HUES6 (cell line): Measurements from ENCODE around the gene CHID1.

ENCODE experiments used
- H3K27ac ChIP-seq: 2 replicates; pipeline ENCODE4 v1.7.0; 2013; ENCODE audit warnings: low read depth, mild to moderate bottlenecking, low read length, inconsistent platforms
- H3K27me3 ChIP-seq: 2 replicates; pipeline ENCODE4 v1.6.1; 2013; ENCODE audit warnings: low read length; ENCODE audit not compliant: control insufficient read depth, insufficient read depth
- H3K36me3 ChIP-seq: 2 replicates; pipeline ENCODE4 v1.6.1; 2013; ENCODE audit warnings: low read length; ENCODE audit not compliant: control insufficient read depth, insufficient read depth
- H3K4me1 ChIP-seq: 2 replicates; pipeline ENCODE4 v1.6.1; 2013; ENCODE audit warnings: low read length; ENCODE audit not compliant: control insufficient read depth, insufficient read depth
- H3K4me3 ChIP-seq: 2 replicates; pipeline ENCODE4 v1.5.1; 2013; ENCODE audit warnings: low read depth, low read length
- H3K9ac ChIP-seq: one replicate; pipeline ENCODE4 v1.6.1; 2013; ENCODE audit warnings: mild to moderate bottlenecking, low read length
- H3K9me3 ChIP-seq: 2 replicates; pipeline ENCODE4 v1.6.1; 2013; ENCODE audit warnings: low read depth, low read length; ENCODE audit not compliant: control insufficient read depth, insufficient read depth

CHID1 gene

DNA sequence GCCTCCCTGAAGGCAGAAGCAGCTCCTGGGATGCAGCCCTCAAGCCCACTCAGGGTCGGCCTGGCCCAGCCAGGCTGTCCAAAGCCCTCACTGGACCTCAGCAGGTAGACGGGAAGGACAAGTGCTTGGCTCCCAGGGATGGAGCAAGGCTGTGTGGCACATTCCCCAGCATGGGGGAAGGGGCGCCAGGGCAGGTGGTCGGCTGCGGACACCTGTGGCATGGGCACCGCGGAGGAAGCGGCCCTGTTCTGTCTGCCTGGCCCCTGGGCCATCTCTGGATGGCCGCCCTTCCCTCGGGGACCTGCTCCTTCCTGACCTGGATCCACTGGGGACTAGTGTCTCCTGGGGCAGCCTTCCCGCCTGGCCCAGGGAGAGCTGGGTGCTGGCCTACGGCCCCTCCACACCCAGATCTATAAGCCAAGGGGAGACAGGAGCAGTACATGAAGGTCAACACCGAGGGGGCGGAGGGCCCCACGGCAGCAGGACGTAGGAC, 26.0 kb downstream of the CHID1 start:
- no peaks in the 10 kb centered on the region for H3K27me3 ChIP-seq
- H3K27ac ChIP-seq: no peak overlapping the region
- no peak overlapping the region for H3K4me3 ChIP-seq
- peaks cover 55% of the 10 kb centered on the region for H3K36me3 ChIP-seq
- H3K9ac ChIP-seq: no peak overlapping the region
- H3K4me1 ChIP-seq: no peaks in the 10 kb centered on the region
- no peaks in the 10 kb centered on the region for H3K9me3 ChIP-seq

DNA sequence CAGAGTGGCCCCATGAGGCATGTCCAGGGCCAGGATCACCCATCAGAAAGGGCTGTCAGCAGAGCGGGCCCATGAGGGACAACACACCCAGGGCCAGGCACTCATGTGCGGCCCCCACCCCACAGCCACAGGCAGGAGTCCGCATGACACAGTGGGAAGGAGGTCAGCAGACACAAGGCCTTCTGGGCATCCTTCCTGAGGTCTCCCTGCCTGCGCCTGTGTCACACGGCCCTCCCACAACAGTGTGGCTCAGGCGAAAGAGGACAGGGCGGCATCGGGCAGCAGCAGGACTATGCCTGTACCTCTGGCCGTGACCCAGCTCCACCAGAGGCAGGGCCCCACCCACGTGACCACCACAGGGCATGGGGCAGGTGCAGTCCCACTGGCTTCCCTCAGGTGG, 27.1 kb downstream of the CHID1 start:
- Histone ChIP-seq H3K9ac (no peak overlapping the region), H3K4me1 (no peaks in the 10 kb centered on the region), H3K4me3 (no peak overlapping the region), H3K36me3 (peaks cover 61% of the 10 kb centered on the region), H3K27me3 (no peaks in the 10 kb centered on the region), H3K9me3 (no peaks in the 10 kb centered on the region), H3K27ac (no peak overlapping the region)

GRCh38 chr11:882596-882995, 28.0 kb downstream of the CHID1 start:
- Histone ChIP-seq H3K4me3 (no peak overlapping the region), H3K9me3 (no peaks in the 10 kb centered on the region), H3K27me3 (no peaks in the 10 kb centered on the region), H3K36me3 (peaks cover 52% of the 10 kb centered on the region), H3K9ac (no peak overlapping the region), H3K27ac (no peak overlapping the region), H3K4me1 (no peaks in the 10 kb centered on the region)

- Histone ChIP-seq H3K4me1 (no peaks in the 10 kb centered on the region), H3K27ac (no peak overlapping the region)
Measured at GRCh38 chr11:880447-880846, 30.2 kb downstream of the CHID1 start.

DNA sequence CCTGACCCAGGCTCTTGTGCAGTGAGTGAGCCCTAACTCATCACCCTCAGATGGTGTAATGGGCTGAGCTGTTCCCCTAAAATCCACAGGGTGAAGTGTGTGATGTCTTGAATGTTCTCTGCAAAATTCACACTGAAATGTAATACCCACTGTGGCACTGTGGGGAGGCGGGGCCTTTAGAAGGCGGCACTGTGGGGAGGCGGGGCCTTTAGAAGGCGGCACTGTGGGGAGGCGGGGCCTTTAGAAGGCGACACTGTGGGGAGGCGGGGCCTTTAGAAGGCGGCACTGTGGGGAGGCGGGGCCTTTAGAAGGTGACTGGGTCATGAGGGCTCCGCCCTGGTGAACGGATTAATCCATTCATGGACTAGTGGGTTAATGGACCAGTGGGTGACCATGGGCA, 33.0 kb downstream of the CHID1 start:
- Histone ChIP-seq H3K4me1 (no peaks in the 10 kb centered on the region), H3K27me3 (no peaks in the 10 kb centered on the region), H3K36me3 (peaks cover 52% of the 10 kb centered on the region), H3K9ac (no peak overlapping the region), H3K9me3 (no peaks in the 10 kb centered on the region), H3K27ac (no peak overlapping the region), H3K4me3 (no peak overlapping the region)

More at GRCh38 chr11:880447-880846, 30.2 kb downstream of the CHID1 start:
- H3K9ac ChIP-seq: no peak overlapping the region
- no peak overlapping the region for H3K4me3 ChIP-seq
- H3K9me3 ChIP-seq: no peaks in the 10 kb centered on the region
- H3K27me3 ChIP-seq: no peaks in the 10 kb centered on the region
- peaks cover 52% of the 10 kb centered on the region for H3K36me3 ChIP-seq

- Histone ChIP-seq H3K27ac (no peak overlapping the region), H3K9ac (no peak overlapping the region), H3K36me3 (peaks cover 52% of the 10 kb centered on the region), H3K9me3 (no peaks in the 10 kb centered on the region), H3K4me3 (no peak overlapping the region), H3K4me1 (no peaks in the 10 kb centered on the region), H3K27me3 (no peaks in the 10 kb centered on the region)
Measured at GRCh38 chr11:876545-876944, 34.1 kb downstream of the CHID1 start.

- H3K36me3 ChIP-seq: peaks cover 54% of the 10 kb centered on the region
- no peak overlapping the region for H3K9ac ChIP-seq
- H3K27me3 ChIP-seq: no peaks in the 10 kb centered on the region
- no peaks in the 10 kb centered on the region for H3K4me1 ChIP-seq
- H3K9me3 ChIP-seq: no peaks in the 10 kb centered on the region
- no peak overlapping the region for H3K4me3 ChIP-seq
- H3K27ac ChIP-seq: no peak overlapping the region
Measured at GRCh38 chr11:875769-876301, 34.8 kb downstream of the CHID1 start.

- H3K27ac ChIP-seq: no peak overlapping the region
- H3K4me3 ChIP-seq: no peak overlapping the region
- H3K4me1 ChIP-seq: no peaks in the 10 kb centered on the region
- peaks cover 48% of the 10 kb centered on the region for H3K36me3 ChIP-seq
- H3K9me3 ChIP-seq: no peaks in the 10 kb centered on the region
- no peaks in the 10 kb centered on the region for H3K27me3 ChIP-seq
- no peak overlapping the region for H3K9ac ChIP-seq
Measured at GRCh38 chr11:875203-875602, 35.4 kb downstream of the CHID1 start.

DNA sequence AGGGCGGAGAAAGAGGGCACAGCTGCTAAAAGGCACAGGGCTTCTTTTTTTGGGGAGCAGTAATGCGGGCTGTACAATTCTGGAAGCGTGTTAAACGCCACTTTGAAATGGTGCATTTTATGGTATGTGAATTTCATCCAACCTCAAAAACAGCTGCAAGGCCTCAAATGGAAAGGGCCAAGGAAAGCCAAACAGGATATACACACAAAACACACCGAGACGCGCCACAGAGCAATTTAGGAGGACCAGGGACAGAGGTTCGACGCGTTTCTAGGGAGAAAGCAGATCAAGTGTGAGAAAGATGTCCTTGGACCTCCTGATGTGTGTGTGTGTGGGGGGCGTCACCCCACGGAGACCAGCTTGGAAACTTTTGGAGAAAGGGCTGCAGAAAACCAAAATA, 36.9 kb downstream of the CHID1 start:
- Histone ChIP-seq H3K4me3 (no peak overlapping the region), H3K9ac (no peak overlapping the region), H3K9me3 (no peaks in the 10 kb centered on the region), H3K4me1 (peaks cover 4% of the 10 kb centered on the region; the same call in 1 of the 2 replicates), H3K27ac (no peak overlapping the region), H3K36me3 (peaks cover 45% of the 10 kb centered on the region), H3K27me3 (no peaks in the 10 kb centered on the region)

DNA sequence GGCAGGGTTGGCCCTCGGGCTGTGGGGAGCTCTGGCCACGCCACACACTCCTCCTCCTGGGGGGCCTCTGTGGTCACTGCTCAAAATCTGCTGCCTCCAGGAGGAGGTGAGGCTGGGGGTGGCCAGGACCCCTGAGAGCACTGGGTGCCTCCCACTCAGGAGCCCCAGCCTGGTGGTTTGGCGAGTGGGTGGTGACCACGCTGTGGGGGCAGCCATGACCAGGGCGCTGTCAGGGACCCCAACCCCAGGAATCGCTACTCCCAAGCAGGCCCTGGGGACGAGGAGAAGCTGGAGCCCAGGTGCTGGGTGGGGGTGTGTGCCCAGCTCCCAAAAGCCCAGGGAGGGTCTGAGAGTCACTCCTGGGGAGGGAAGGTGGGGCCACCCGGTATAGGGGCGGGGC, 37.8 kb downstream of the CHID1 start:
- peaks cover 4% of the 10 kb centered on the region; the same call in 1 of the 2 replicates for H3K4me1 ChIP-seq
- no peaks in the 10 kb centered on the region for H3K27me3 ChIP-seq
- no peak overlapping the region for H3K9ac ChIP-seq
- H3K36me3 ChIP-seq: peaks cover 50% of the 10 kb centered on the region
- no peak overlapping the region for H3K27ac ChIP-seq
- no peak overlapping the region for H3K4me3 ChIP-seq
- no peaks in the 10 kb centered on the region for H3K9me3 ChIP-seq

GRCh38 chr11:871472-871871, 39.1 kb downstream of the CHID1 start:
- H3K27ac ChIP-seq: no peak overlapping the region
- no peaks in the 10 kb centered on the region for H3K27me3 ChIP-seq
- peaks cover 4% of the 10 kb centered on the region; the same call in 1 of the 2 replicates for H3K4me1 ChIP-seq
- no peak overlapping the region for H3K4me3 ChIP-seq
- H3K36me3 ChIP-seq: peaks cover 49% of the 10 kb centered on the region
- H3K9ac ChIP-seq: no peak overlapping the region
- no peaks in the 10 kb centered on the region for H3K9me3 ChIP-seq
